Testis (tissue), 2 donors: ENCODE results near the gene SEZ6L2.

Source experiments
- POLR2A ChIP-seq: fragments of 450-650 bp; IDR thresholded peaks from one replicate; pipeline ENCODE4 v1.6.1; 2017; ENCODE audit warnings: antibody characterized with exemption, mild to moderate bottlenecking, moderate library complexity
- TF ChIP-seq, protein P1 (sequence below), 3 experiments: fragments of 450-650 bp in 2 of 3; fragments of 200-600 bp in 1 of 3; sonication (generic) in 1 of 3; IDR thresholded peaks; one replicate each; pipeline ENCODE4 v1.5.1; 2016 to 2019; ENCODE audit warnings: antibody characterized with exemption in 3 of 3, mild to moderate bottlenecking in 2 of 3, moderate library complexity in 1 of 3

GRCh38 chr16:29875206-29875605 is 24.1 kb downstream of the SEZ6L2 start:
- TF ChIP-seq, protein P1, sequence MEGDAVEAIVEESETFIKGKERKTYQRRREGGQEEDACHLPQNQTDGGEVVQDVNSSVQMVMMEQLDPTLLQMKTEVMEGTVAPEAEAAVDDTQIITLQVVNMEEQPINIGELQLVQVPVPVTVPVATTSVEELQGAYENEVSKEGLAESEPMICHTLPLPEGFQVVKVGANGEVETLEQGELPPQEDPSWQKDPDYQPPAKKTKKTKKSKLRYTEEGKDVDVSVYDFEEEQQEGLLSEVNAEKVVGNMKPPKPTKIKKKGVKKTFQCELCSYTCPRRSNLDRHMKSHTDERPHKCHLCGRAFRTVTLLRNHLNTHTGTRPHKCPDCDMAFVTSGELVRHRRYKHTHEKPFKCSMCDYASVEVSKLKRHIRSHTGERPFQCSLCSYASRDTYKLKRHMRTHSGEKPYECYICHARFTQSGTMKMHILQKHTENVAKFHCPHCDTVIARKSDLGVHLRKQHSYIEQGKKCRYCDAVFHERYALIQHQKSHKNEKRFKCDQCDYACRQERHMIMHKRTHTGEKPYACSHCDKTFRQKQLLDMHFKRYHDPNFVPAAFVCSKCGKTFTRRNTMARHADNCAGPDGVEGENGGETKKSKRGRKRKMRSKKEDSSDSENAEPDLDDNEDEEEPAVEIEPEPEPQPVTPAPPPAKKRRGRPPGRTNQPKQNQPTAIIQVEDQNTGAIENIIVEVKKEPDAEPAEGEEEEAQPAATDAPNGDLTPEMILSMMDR (IDR thresholded peaks at IDR 0.05) = no peak
- TF ChIP-seq POLR2A = no peak
